Thyroid gland (tissue), 4 donors: ENCODE results near the gene PROK2.

Experiments used
- CTCF ChIP-seq, 6 experiments: fragments of 200-600 bp in 3 of 6; fragments of 450-650 bp in 3 of 6; sonication (generic) in 3 of 6; IDR thresholded peaks; one replicate each; pipeline ENCODE4 v1.5.1; 2016 to 2019; ENCODE audit warnings: antibody characterized with exemption in 6 of 6, mild to moderate bottlenecking in 2 of 6, inconsistent platforms in 1 of 6, moderate library complexity in 1 of 6
- POLR2A ChIP-seq, 2 donors: fragments of 450-650 bp; IDR thresholded peaks; one replicate each; pipeline ENCODE4 v1.6.1; 2017; ENCODE audit warnings: antibody characterized with exemption in 2 of 2, mild to moderate bottlenecking in 2 of 2, moderate library complexity in 1 of 2

GRCh38 chr3:71809321-71810026 lies 24.5 kb upstream of the PROK2 start:
- TF ChIP-seq CTCF (IDR thresholded peaks at IDR 0.05) = no peak
- TF ChIP-seq POLR2A (IDR thresholded peaks at IDR 0.05) = no peak
